Loucy (cell line): ENCODE data around the gene MROH9.

ENCODE experiments used
- CTCF ChIP-seq: fragments of 200-600 bp; sonication (generic); conservative IDR thresholded peaks from 2 replicates; pipeline ENCODE4 v1.5.1; 2014; ENCODE audit warnings: mild to moderate bottlenecking, antibody characterized with exemption, low read length
- EZH2phosphoT487 ChIP-seq: fragments of 200-600 bp; IDR thresholded peaks from 2 replicates; pipeline ENCODE4 v1.6.1; 2018; ENCODE audit warnings: antibody characterized with exemption, mild to moderate bottlenecking, moderate library complexity, borderline replicate concordance

- TF ChIP-seq CTCF (no peak), EZH2phosphoT487 (no peak)
Measured at GRCh38 chr1:170891872-170892271, 43.5 kb upstream of the MROH9 start.
